Measurements from ENCODE around the gene NKD1. TPM values are rescaled to one million over a fixed set of nuclear protein-coding genes. Genes with fewer than 3 reads are reported as not detected.

NKD1 gene
- total RNA-seq, 1 donor from 2014 or later, result 1.5 TPM

DNA sequence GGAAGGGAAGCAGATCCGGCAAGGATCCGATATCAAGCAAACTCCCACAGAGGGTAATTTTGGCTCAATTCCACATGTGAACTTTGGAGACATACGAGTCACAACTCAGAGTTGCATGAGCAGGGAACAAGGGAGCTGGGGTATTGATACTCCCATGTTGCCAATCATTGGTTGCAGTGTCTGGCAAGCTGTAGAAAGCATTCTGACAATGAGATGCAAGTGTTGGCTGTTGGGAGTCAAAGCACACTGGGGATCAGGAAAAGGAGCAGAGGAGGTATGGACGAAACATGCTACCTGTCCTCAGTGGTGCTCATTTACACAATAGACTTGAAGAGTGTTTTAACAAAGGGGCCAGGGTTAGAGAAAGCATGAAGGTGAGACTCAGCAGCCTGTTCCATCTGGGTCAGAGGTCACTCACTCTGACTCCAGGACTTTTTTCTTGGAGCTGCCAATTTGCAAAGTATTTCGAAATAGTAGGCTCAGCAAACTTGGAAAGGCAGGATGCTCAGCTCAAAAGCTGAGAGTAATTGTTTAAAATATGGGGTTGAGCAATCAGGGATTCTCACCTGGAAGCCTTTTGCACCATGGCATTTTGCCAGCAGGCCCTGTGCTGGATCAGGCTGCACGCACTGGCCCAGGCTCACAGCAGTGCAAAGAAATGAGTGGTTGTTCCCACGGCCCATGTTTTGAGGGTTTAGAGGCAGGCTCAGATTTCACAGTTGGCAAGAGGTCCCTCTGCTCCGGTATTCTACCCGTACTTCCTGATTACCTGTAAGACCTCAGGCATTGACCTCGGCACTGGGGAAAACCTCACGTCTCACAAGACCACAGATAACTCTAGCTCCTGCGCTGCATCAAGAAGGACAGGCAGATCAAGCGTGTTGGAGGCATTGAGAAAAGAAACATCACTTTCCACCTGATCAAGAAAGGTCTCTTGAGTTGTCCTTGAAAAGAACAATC lies 17.6 kb upstream of the NKD1 start:
- TF ChIP-seq, protein P1, sequence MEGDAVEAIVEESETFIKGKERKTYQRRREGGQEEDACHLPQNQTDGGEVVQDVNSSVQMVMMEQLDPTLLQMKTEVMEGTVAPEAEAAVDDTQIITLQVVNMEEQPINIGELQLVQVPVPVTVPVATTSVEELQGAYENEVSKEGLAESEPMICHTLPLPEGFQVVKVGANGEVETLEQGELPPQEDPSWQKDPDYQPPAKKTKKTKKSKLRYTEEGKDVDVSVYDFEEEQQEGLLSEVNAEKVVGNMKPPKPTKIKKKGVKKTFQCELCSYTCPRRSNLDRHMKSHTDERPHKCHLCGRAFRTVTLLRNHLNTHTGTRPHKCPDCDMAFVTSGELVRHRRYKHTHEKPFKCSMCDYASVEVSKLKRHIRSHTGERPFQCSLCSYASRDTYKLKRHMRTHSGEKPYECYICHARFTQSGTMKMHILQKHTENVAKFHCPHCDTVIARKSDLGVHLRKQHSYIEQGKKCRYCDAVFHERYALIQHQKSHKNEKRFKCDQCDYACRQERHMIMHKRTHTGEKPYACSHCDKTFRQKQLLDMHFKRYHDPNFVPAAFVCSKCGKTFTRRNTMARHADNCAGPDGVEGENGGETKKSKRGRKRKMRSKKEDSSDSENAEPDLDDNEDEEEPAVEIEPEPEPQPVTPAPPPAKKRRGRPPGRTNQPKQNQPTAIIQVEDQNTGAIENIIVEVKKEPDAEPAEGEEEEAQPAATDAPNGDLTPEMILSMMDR (IDR thresholded peaks at IDR 0.05), result no peak
- Mint-ChIP-seq H3K27me3 (peaks cover 29% of the 10 kb centered on the region), H3K36me3 (ENCODE audit: low read depth) (no peaks in the 10 kb centered on the region), H3K4me3 (no peak overlapping the region), H3K4me1 (no peaks in the 10 kb centered on the region), H3K9me3 (peaks cover 21% of the 10 kb centered on the region), H3K27ac (no peak overlapping the region)
- intact Hi-C loops (cut with micrococcal nuclease), result no loop called here
- CTCF ChIA-PET, result no interaction called here
- no peak for DNase-seq
- POLR2A ChIA-PET, result no interaction called here
- no peak for ATAC-seq (ENCODE audit: low read depth)

DNA sequence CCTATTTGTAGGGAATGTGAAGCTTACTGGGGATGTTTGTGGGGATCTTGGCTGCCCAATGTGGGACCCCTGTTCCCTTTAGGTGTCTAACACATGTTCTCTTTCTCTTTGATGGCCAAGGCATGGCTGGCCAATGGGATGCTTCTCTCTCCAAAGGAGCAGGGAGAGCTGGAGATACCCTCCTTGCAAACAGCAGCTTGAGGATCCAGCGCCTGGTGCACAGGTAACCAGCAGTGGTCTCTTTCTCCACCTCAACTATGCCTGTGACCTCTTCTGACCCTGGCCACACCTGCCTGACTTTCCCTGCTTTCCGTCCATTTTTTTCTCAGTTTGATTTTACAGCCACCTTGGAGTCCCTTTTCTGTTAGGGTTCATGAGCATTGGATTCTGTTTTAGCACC lies 16.8 kb upstream of the NKD1 start:
- no peak overlapping the region for H3K4me3 Mint-ChIP-seq
- DNase-seq (no peak), ATAC-seq (ENCODE audit: low read depth) (no peak)
- POLR2A ChIA-PET, result no interaction called here
- H3K36me3 Mint-ChIP-seq (ENCODE audit: low read depth), result no peaks in the 10 kb centered on the region
- H3K27me3 Mint-ChIP-seq, result peaks cover 25% of the 10 kb centered on the region
- no peaks in the 10 kb centered on the region for H3K4me1 Mint-ChIP-seq
- intact Hi-C loops (cut with micrococcal nuclease), result no loop called here
- peaks cover 21% of the 10 kb centered on the region for H3K9me3 Mint-ChIP-seq
- no peak overlapping the region for H3K27ac Mint-ChIP-seq
- CTCF ChIA-PET, result no interaction called here
- TF ChIP-seq, protein P1 (IDR thresholded peaks at IDR 0.05), result no peak

DNA sequence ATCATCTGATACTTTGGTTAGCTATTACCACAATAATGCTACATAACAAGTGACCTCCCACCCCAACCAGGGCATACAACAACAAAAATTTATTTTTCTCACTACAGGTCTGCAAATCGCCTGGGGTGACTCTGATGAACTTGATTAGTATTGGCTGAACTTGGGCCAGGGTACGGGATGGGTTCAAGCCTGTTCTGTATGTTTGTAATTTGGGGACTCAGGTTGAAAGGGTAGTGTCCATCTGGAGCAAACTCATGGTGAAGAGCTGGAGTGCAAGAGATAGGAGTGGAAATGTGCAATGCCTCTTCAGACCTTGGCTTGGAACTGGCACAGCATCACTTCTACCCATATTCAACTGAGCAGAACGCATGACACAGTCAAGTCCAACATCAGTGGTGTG lies 16.3 kb upstream of the NKD1 start:
- ATAC-seq (ENCODE audit: low read depth), result no peak
- Mint-ChIP-seq H3K27me3 (peaks cover 22% of the 10 kb centered on the region), H3K4me1 (no peaks in the 10 kb centered on the region), H3K27ac (no peak overlapping the region), H3K36me3 (ENCODE audit: low read depth) (no peaks in the 10 kb centered on the region), H3K4me3 (no peak overlapping the region), H3K9me3 (peaks cover 21% of the 10 kb centered on the region)
- DNase-seq, result no peak
- ChIA-PET CTCF (no interaction called here), POLR2A (no interaction called here)
- intact Hi-C loops (cut with micrococcal nuclease), result no loop called here
- TF ChIP-seq, protein P1 (IDR thresholded peaks at IDR 0.05), result no peak

DNA sequence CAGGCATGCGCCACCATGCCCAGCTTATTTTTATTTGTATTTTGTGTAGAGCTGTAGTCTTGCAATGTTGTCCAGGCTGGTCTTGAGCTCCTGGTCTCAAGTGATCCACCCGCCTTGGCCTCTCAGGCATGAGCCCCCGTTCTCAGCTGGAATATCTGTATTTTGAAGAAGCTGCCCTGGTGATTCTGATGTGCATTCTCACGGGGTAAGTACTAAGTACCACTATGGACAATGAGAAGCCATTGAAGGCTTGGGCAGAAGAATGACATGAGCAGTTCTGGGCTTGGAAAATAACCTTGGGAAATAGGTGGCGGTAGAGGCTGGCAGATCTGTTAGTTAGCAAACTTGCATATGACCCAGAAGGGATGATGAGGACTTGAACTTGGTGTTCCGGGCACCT lies 15.6 kb upstream of the NKD1 start:
- intact Hi-C loops (cut with micrococcal nuclease), result no loop called here
- Mint-ChIP-seq H3K4me1 (no peaks in the 10 kb centered on the region), H3K27me3 (peaks cover 22% of the 10 kb centered on the region), H3K9me3 (peaks cover 21% of the 10 kb centered on the region), H3K4me3 (no peak overlapping the region), H3K27ac (no peak overlapping the region), H3K36me3 (ENCODE audit: low read depth) (no peaks in the 10 kb centered on the region)
- DNase-seq (no peak), ATAC-seq (ENCODE audit: low read depth) (no peak)
- TF ChIP-seq, protein P1 (IDR thresholded peaks at IDR 0.05), result no peak
- ChIA-PET CTCF (no interaction called here), POLR2A (no interaction called here)

DNA sequence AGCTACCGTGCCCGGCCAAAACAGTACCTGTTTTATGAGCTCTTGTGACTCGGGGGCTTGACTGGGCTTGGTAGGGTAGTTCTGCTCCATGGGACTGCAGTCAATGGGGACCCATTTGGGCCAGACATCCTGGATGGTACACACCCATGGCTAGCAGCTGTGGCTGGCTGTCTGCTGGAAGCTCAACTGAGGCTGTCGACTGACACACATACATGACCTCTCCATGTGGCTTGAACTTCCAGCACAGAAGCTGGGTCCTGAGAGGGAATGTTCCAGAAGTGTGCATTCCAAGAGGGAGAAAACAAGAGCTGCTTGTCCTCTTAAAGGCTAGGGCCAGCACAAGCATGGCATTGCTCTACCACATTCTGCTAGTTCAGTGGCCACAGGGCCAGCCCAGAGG lies 14.9 kb upstream of the NKD1 start:
- no peak overlapping the region for H3K27ac Mint-ChIP-seq
- intact Hi-C loops (cut with micrococcal nuclease), result no loop called here
- H3K4me1 Mint-ChIP-seq, result no peaks in the 10 kb centered on the region
- CTCF ChIA-PET, result no interaction called here
- POLR2A ChIA-PET, result no interaction called here
- no peak overlapping the region for H3K4me3 Mint-ChIP-seq
- ATAC-seq (ENCODE audit: low read depth) (no peak), DNase-seq (no peak)
- peaks cover 22% of the 10 kb centered on the region for H3K27me3 Mint-ChIP-seq
- TF ChIP-seq, protein P1 (IDR thresholded peaks at IDR 0.05), result no peak
- H3K36me3 Mint-ChIP-seq (ENCODE audit: low read depth), result no peaks in the 10 kb centered on the region
- H3K9me3 Mint-ChIP-seq, result peaks cover 21% of the 10 kb centered on the region
